SU-DHL-6 (cell line): ENCODE results near the gene ZNF74.
"Not testable (repeated sequence)": the region's sequence is repeated elsewhere in the genome, so short reads cannot be mapped to it uniquely, and the experiment has no call there.

Experiments
- H2AFZ ChIP-seq: fragments of 200-600 bp; sonication (generic); 2 replicates; pipeline ENCODE4 v1.6.1; 2014; ENCODE audit warnings: low read depth, mild to moderate bottlenecking, moderate library complexity, mixed read lengths, antibody characterized with exemption, low read length; ENCODE audit not compliant: severe bottlenecking
- H3F3A ChIP-seq: fragments of 200-600 bp; shearing (Covaris generic); 2 replicates; pipeline ENCODE4 v1.6.0; 2016; ENCODE audit warnings: antibody characterized with exemption, mild to moderate bottlenecking; ENCODE audit not compliant: insufficient read depth
- H3K27ac ChIP-seq: fragments of 200-600 bp; sonication (generic); 2 replicates; pipeline ENCODE4 v1.5.1; 2016; ENCODE audit warnings: low read depth, mild to moderate bottlenecking, low read length, moderate library complexity, mixed read lengths
- H3K27me3 ChIP-seq: fragments of 200-600 bp; sonication (generic), shearing (Covaris generic); 2 replicates; pipeline ENCODE4 v1.6.0; 2014; ENCODE audit warnings: mild to moderate bottlenecking, low read length
- H3K36me3 ChIP-seq: fragments of 200-600 bp; sonication (generic); 2 replicates; pipeline ENCODE4 v1.6.1; 2014; ENCODE audit warnings: mild to moderate bottlenecking, low read length, mixed read lengths
- H3K4me2 ChIP-seq: fragments of 300-600, 200-600 bp; shearing (Covaris generic), sonication (generic); 2 replicates; pipeline ENCODE4 v1.6.0; 2014; ENCODE audit warnings: low read length, low read depth, mild to moderate bottlenecking; ENCODE audit not compliant: poor library complexity, severe bottlenecking
- H3K4me3 ChIP-seq: fragments of 200-600 bp; sonication (generic); 2 replicates; pipeline ENCODE4 v1.5.1; 2014; ENCODE audit warnings: antibody characterized with exemption, low read length, mild to moderate bottlenecking, mixed read lengths; ENCODE audit not compliant: insufficient read depth, poor library complexity, severe bottlenecking
- H3K79me2 ChIP-seq: fragments of 200-600 bp; sonication (generic); 2 replicates; pipeline ENCODE4 v1.6.1; 2014; ENCODE audit warnings: mild to moderate bottlenecking, low read length, moderate library complexity; ENCODE audit not compliant: insufficient read depth
- H3K9ac ChIP-seq: fragments of 200-600 bp; sonication (generic); 2 replicates; pipeline ENCODE4 v1.7.0; 2014; ENCODE audit warnings: mild to moderate bottlenecking, low read length
- H3K9me2 ChIP-seq: fragments of 200-600 bp; sonication (generic); replicated peaks from 2 replicates; pipeline ENCODE4 v1.6.1; 2014; ENCODE audit warnings: low read length; ENCODE audit not compliant: insufficient read depth
- H3K9me3 ChIP-seq: fragments of 200-600 bp; sonication (generic); 2 replicates; pipeline ENCODE4 v1.6.1; 2014; ENCODE audit warnings: low read length, mixed read lengths; ENCODE audit not compliant: insufficient read depth
- H4K20me1 ChIP-seq: fragments of 200-600 bp; sonication (generic); 2 replicates; pipeline ENCODE4 v1.6.1; 2014; ENCODE audit warnings: low read depth, mild to moderate bottlenecking, antibody characterized with exemption, low read length, moderate library complexity, mixed read lengths
- EZH2phosphoT487 ChIP-seq: fragments of 200-600 bp; sonication (generic), shearing (Covaris generic); conservative IDR thresholded peaks from 2 replicates; pipeline ENCODE4 v1.6.1; 2018; ENCODE audit warnings: mild to moderate bottlenecking, antibody characterized with exemption, low read length, moderate library complexity, mixed read lengths
- TF ChIP-seq, protein P1 (sequence below): fragments of 200-600 bp; sonication (generic); IDR thresholded peaks from one replicate; pipeline ENCODE4 v1.5.1; 2017; ENCODE audit warnings: antibody characterized with exemption, mild to moderate bottlenecking, low read length, moderate library complexity; ENCODE audit not compliant: insufficient read depth, poor library complexity, severe bottlenecking

The ZNF74 gene

DNA sequence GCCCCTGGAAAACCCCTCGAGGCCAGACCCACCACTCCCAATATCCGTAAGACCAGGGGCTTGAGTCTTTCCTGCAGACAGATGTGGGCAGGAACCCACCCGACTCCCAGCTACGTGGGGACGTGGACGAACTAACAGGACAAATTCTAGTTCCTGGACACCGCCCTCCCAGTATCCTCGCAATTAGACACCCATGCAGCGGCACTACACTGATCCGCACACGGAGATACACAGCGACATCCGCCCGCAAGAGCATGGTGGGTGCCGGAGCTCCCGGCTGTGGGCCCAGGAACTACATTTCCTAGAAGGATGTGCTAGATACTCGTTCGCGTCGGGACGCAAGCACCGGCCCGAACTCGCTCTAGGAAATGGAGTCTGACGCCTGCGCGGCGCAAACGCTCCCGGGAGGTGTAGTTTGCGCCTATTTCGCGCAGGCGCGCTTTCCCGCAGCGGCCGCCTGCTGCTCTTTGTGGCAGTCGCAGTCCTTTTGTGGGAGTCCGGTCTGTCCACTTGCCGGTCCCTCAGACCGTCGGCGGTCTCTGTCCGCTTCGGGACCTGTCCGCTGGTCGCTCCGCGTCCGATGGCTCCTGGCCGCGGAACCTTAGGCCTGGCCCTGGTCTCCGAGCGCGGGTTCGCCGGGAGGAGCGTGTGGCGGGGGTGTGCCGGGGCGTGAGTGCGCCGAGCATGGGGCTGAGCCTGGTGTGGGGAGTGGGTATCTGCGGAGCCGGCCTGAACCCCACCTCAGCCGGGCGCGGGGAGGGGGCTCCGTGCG, at the start of gene ZNF74:
Gene ZNF74, plus strand, starts transcription at position 447 of the 772 bp plus-strand sequence. CDS start 478 bp downstream, outside the sequence.
- H3K36me3 ChIP-seq = no peaks in the 10 kb centered on the region
- no peak within 1 kb of the TSS for H3K4me3 ChIP-seq
- no peaks in the 10 kb centered on the region for H3F3A ChIP-seq
- no peaks in the 10 kb centered on the region for H4K20me1 ChIP-seq
- no peak within 1 kb of the TSS for H3K27ac ChIP-seq
- no peaks in the 10 kb centered on the region for H3K9me3 ChIP-seq
- H3K9me2 ChIP-seq = no peaks in the 10 kb centered on the region
- no peak within 1 kb of the TSS for H3K4me2 ChIP-seq
- no peaks in the 10 kb centered on the region for H3K79me2 ChIP-seq
- H3K9ac ChIP-seq = no peak within 1 kb of the TSS
- no peak within 1 kb of the TSS for H2AFZ ChIP-seq
- H3K27me3 ChIP-seq = no peaks in the 10 kb centered on the region
- no peak for TF ChIP-seq EZH2phosphoT487
- TF ChIP-seq, protein P1, sequence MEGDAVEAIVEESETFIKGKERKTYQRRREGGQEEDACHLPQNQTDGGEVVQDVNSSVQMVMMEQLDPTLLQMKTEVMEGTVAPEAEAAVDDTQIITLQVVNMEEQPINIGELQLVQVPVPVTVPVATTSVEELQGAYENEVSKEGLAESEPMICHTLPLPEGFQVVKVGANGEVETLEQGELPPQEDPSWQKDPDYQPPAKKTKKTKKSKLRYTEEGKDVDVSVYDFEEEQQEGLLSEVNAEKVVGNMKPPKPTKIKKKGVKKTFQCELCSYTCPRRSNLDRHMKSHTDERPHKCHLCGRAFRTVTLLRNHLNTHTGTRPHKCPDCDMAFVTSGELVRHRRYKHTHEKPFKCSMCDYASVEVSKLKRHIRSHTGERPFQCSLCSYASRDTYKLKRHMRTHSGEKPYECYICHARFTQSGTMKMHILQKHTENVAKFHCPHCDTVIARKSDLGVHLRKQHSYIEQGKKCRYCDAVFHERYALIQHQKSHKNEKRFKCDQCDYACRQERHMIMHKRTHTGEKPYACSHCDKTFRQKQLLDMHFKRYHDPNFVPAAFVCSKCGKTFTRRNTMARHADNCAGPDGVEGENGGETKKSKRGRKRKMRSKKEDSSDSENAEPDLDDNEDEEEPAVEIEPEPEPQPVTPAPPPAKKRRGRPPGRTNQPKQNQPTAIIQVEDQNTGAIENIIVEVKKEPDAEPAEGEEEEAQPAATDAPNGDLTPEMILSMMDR = no peak

DNA sequence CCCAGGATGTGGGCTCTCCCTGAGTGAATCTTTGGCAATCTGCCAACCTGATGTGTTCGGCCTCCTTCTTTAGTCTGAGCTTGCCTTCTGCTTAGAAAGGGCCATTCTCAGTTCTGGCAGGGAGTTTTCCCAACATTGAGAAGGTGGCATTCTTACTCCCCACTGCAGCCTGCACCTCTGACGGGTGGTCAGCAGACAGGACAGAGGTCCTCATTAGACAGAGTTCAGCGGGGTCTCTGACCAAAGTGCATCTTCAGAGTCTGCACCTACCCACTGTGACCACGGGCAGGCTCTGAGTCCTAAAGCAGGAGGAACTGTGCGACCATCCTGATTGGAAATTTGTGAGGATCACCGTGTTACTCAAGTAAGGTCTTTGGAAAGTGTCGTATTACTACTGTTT, 47.4 kb upstream of the ZNF74 start:
- not testable (repeated sequence) for H3F3A ChIP-seq, H3K4me3 ChIP-seq, H3K27ac ChIP-seq, H3K9me2 ChIP-seq, H3K9ac ChIP-seq, H3K27me3 ChIP-seq, H3K9me3 ChIP-seq, H3K36me3 ChIP-seq, H3K4me2 ChIP-seq, H4K20me1 ChIP-seq, H2AFZ ChIP-seq, H3K79me2 ChIP-seq

DNA sequence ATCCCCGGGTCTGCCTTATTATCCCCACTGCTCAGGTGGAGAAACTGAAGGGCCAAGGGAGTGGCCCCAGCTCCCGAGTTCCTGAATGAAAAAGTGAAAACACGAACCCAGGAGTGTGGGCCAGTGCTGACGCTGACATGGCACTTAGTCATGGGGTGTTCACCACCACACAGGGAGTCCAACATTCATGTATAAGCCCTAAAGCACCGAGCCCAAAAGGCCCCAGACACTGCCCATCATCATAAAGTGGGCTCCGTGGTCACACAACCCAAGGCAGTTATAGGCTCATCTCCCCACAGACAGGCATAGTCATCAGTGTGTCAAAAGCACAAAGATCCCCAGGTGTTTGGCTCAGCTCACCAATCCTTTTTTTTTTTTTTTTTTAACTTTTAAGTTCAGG, 41.4 kb upstream of the ZNF74 start:
- H3K9ac ChIP-seq, H3K27me3 ChIP-seq, H3K79me2 ChIP-seq, H3K4me2 ChIP-seq, H3F3A ChIP-seq, H2AFZ ChIP-seq, H3K9me3 ChIP-seq, H3K27ac ChIP-seq, H4K20me1 ChIP-seq, H3K36me3 ChIP-seq, H3K4me3 ChIP-seq, H3K9me2 ChIP-seq: not testable (repeated sequence)

DNA sequence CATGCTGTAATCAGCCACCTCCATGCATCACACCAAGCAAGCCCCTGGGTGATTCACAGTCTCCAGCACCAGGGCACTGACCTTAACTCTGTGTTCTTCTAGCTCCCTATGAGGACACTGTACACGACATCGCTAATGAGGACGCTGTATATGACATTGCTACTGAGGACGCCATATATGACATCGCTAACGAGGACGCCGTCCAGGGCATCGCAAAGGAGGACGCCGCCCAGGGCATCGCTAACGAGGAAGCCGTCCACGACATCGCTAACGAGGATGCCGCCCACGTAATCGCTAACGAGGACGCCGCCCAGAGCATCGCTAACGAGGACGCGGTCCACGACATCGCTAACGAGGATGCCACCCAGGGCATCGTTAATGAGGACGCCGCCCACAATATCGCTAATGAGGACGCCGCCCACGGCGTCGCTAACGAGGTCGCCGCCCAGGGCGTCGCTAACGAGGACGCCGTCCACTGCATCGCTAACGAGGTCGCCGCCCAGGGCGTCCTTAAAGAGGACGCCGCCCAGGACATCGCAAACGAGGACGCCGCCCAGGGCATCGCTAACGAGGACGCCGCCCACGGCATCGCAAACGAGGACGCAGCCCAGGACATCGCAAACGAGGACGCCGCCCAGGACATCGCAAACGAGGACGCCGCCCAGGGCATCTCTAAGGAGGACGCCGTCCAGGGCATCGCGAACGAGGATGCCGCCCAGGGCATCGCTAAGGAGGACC, 39.5 kb upstream of the ZNF74 start:
- Histone ChIP-seq H3K27me3 (no peaks in the 10 kb centered on the region), H3K9ac (no peak overlapping the region), H3K4me2 (no peak overlapping the region), H3K36me3 (no peaks in the 10 kb centered on the region), H3K9me2 (no peaks in the 10 kb centered on the region), H3K4me3 (no peak overlapping the region), H3K79me2 (no peaks in the 10 kb centered on the region), H3F3A (no peaks in the 10 kb centered on the region), H4K20me1 (no peaks in the 10 kb centered on the region), H2AFZ (no peak overlapping the region), H3K9me3 (no peaks in the 10 kb centered on the region), H3K27ac (no peak overlapping the region)
- no peak for TF ChIP-seq EZH2phosphoT487
- TF ChIP-seq, protein P1 = no peak

DNA sequence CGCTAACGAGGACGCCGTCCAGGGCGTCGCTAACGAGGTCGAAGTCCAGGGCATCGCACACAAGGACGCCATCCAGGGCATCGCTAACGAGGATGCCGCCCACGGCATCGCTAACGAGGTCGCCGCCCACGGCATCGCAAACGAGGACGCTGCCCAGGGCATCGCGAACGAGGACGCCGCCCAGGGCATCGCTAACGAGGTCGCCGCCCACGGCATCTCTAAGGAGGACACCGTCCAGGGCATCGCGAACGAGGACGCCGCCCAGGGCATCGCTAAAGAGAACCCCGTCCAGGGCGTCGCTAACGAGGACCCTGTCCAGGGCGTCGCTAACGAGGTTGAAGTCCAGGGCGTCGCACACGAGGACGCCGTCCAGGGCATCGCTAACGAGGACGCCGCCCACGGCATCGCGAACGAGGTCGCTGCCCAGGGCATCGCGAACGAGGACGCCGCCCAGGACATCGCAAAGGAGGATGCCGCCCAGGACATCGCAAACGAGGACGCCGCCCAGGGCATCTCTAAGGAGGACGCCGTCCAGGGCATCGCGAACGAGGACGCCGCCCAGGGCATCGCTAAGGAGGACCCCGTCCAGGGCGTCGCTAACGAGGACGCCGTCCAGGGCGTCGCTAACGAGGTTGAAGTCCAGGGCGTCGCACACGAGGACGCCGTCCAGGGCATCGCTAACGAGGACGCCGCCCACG, 37.9 kb upstream of the ZNF74 start:
- H3K79me2 ChIP-seq, H3K27ac ChIP-seq, H4K20me1 ChIP-seq, H3K9ac ChIP-seq, H3K27me3 ChIP-seq, H2AFZ ChIP-seq, H3K4me2 ChIP-seq, H3K36me3 ChIP-seq, H3F3A ChIP-seq, H3K4me3 ChIP-seq, H3K9me3 ChIP-seq, H3K9me2 ChIP-seq: not testable (repeated sequence)

DNA sequence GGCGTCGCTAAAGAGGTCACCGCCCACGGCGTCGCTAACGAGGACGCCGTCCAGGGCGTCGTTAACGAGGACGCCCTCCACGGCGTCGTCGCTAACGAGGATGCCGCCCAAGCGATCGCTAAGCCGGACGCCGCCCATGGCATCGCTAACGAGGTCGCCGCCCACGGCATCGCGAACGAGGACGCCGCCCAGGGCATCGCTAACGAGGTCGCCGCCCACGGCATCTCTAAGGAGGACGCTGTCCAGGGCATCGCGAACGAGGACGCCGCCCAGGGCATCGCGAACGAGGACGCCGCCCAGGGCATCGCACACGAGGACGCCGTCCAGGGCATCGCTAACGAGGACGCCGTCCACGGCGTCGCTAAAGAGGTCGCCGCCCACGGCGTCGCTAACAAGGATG, 37.0 kb upstream of the ZNF74 start:
- H3K27me3 ChIP-seq, H3K9me3 ChIP-seq, H2AFZ ChIP-seq, H3K36me3 ChIP-seq, H3K79me2 ChIP-seq, H4K20me1 ChIP-seq, H3K9ac ChIP-seq, H3K27ac ChIP-seq, H3K4me2 ChIP-seq, H3K4me3 ChIP-seq, H3K9me2 ChIP-seq, H3F3A ChIP-seq: not testable (repeated sequence)
